PFSK-1 (cell line): Measurements from ENCODE around the gene GP1BA.
A peak's percentile ranks its signal among the peaks of the same experiment; 100 is the strongest.

ENCODE experiments used
- FOXP2 ChIP-seq: optimal IDR thresholded peaks from 2 replicates; pipeline ENCODE3; 2011; ENCODE audit warnings: borderline replicate concordance, control low read depth, inconsistent platforms; ENCODE audit not compliant: insufficient read depth; ENCODE audit errors: extremely low read length, extremely low read depth
- POLR2AphosphoS5 ChIP-seq: IDR thresholded peaks from 2 replicates; pipeline ENCODE4 v1.6.1; 2012; ENCODE audit warnings: low read depth, mild to moderate bottlenecking, control low read depth, low read length, moderate library complexity
- SIN3A ChIP-seq: IDR thresholded peaks from 2 replicates; pipeline ENCODE4 v1.6.1; 2012; ENCODE audit warnings: mild to moderate bottlenecking, low read length, moderate library complexity, borderline replicate concordance; ENCODE audit not compliant: insufficient read depth
- TAF1 ChIP-seq: IDR thresholded peaks from 2 replicates; pipeline ENCODE4 v1.6.1; 2012; ENCODE audit warnings: low read length, control low read depth, borderline replicate concordance; ENCODE audit not compliant: insufficient read depth
- TF ChIP-seq, protein P1 (sequence below), 2 experiments: IDR thresholded peaks; 2 replicates each; pipeline versions ENCODE4 v1.6.1 to v1.8.0; 2011 to 2012; ENCODE audit warnings: low read depth in 2 of 2, low read length in 2 of 2, control low read depth in 1 of 2, inconsistent platforms in 1 of 2, mild to moderate bottlenecking in 1 of 2, moderate library complexity in 1 of 2; ENCODE audit not compliant: insufficient read depth in 1 of 2

The GP1BA gene

DNA sequence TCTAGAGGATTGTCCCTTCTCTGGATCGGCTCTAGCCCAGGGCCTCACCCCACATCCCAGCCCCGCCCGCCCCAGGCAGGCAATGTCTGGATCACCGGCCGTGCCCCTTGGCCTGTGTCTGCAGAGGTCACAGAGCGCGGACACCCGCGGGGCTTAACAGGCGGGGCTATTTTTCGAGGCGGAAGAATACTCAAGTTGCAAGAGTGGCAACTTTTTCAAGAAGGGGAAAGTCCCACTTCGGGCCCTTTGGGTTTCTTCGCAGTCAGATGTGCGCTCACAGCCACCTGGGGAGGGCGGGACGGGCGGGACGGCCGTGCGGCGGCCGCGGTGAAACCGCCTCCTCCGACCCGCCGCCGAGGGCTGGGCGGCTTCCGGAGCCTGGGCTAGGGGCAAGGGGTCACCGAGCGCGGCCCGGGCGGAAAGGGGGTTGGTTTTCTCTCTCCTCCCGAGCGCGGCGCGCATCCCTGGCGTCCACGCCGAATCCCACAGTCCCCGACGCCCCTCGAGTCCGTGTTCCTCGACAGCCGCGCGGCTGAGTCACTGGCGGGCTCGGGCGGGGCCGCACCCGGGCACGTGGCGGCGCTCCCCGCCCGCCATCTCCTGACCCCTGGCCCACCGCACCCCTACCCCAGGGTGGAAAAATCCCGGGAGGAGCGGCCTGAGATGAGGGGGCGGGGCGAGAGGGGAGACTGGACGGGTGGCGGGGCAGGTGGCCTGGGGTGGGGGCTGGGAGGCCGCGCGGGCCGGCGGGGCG is 17.4 kb downstream of the GP1BA start:
- TF ChIP-seq POLR2AphosphoS5 (no peak; the same call in 1 of the 2 replicates), FOXP2 (peak; percentile 11), SIN3A (peak; percentile 29; the same call in 1 of the 2 replicates), TAF1 (0 out of 2 replicates have a peak, but pooled peaks have one; percentile 12)
- TF ChIP-seq, protein P1, sequence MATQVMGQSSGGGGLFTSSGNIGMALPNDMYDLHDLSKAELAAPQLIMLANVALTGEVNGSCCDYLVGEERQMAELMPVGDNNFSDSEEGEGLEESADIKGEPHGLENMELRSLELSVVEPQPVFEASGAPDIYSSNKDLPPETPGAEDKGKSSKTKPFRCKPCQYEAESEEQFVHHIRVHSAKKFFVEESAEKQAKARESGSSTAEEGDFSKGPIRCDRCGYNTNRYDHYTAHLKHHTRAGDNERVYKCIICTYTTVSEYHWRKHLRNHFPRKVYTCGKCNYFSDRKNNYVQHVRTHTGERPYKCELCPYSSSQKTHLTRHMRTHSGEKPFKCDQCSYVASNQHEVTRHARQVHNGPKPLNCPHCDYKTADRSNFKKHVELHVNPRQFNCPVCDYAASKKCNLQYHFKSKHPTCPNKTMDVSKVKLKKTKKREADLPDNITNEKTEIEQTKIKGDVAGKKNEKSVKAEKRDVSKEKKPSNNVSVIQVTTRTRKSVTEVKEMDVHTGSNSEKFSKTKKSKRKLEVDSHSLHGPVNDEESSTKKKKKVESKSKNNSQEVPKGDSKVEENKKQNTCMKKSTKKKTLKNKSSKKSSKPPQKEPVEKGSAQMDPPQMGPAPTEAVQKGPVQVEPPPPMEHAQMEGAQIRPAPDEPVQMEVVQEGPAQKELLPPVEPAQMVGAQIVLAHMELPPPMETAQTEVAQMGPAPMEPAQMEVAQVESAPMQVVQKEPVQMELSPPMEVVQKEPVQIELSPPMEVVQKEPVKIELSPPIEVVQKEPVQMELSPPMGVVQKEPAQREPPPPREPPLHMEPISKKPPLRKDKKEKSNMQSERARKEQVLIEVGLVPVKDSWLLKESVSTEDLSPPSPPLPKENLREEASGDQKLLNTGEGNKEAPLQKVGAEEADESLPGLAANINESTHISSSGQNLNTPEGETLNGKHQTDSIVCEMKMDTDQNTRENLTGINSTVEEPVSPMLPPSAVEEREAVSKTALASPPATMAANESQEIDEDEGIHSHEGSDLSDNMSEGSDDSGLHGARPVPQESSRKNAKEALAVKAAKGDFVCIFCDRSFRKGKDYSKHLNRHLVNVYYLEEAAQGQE (IDR thresholded peaks at IDR 0.05; ENCODE audit: insufficient read depth in 1 of 2, low read depth in 2 of 2, low read length in 2 of 2), result no peak

DNA sequence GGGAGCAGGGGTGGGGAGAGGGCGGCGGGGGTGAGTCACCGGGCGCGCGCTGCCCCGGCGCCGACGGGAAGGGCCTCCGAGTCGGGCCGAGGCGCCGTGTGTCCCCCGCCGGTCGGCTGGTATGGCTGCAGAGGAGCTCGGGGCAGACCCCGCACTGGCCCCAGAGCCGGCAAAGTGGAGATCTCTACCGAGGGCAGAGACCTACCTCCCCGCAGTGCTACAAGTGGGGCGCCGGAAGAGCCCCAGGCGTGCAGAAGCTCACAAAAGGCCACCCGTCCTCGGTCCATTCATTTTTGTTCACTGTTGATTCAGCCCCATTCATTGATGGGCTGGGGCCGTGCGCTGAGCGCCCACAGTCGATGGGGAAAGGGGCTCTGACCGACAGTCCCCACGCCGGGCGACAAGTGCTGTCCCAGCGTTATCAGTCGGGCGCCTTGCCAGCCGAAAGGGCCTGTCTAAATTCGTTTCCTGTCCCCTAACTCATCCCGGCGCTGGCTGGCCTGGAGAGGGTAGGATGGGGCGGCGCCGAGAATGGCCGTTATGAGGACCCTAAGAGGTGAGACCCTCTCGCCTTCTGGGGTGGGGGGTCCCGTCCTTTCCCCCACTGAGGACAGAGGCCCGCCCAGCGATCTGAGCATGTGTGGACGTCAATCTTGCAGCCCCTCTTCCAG is 18.1 kb downstream of the GP1BA start:
- TF ChIP-seq SIN3A (no peak), FOXP2 (peak; percentile 6), TAF1 (no peak), POLR2AphosphoS5 (no peak)
- TF ChIP-seq, protein P1 (IDR thresholded peaks at IDR 0.05; ENCODE audit: insufficient read depth in 1 of 2, low read depth in 2 of 2, low read length in 2 of 2), result peak in 1 of 2 experiments; percentile 19; a peak in 1 of 4 replicates

DNA sequence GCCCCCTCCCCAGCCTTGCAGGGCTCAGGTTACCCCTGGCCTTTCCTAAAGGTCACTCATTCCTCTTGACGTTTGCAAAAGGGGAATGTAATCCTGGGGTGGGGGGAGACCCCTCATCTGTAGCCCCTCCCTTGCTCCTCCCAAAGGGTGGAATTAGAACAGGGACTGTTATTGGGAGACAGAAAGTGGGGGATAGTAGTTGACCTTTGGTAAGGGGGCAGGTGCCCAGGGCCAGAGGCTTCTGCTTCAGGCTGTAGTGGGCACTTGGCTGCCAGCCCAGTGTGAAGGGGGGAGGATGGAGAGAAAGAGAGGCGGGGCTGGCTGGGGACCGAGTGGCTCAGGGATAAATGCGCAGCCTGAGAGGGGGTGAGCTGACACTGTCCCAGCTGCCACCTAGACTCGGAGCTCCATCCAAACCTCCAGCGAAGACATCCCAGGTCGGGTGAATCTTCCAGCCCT is 18.7 kb downstream of the GP1BA start, which contains the start of gene ENO3:
Gene ENO3 (plus strand): TSS at position 374 of the 459 bp plus-strand sequence. CDS start 711 bp downstream, outside the sequence.
- TF ChIP-seq, protein P1 (IDR thresholded peaks at IDR 0.05; ENCODE audit: insufficient read depth in 1 of 2, low read depth in 2 of 2, low read length in 2 of 2), result no peak
- TF ChIP-seq TAF1, result no peak
- TF ChIP-seq FOXP2, result no peak

DNA sequence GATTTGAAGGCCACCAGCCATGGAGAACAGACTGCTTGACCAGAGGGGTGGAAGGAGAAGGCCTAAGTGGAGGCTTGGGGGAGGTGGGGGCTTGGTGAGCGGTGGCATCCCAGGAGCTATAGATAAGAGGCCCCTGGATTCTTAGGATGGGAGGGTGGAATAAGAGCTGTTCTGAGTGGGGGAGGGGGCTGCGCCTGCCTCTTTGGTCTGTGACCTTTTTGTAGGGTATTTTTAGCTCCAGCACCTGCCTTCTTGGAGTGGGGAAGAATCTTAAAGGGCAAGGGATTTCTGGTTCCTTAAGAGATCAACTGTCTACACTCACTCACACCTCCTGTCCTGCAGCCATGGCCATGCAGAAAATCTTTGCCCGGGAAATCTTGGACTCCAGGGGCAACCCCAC is 19.4 kb downstream of the GP1BA start:
- TF ChIP-seq FOXP2 (no peak), POLR2AphosphoS5 (no peak), TAF1 (no peak)

DNA sequence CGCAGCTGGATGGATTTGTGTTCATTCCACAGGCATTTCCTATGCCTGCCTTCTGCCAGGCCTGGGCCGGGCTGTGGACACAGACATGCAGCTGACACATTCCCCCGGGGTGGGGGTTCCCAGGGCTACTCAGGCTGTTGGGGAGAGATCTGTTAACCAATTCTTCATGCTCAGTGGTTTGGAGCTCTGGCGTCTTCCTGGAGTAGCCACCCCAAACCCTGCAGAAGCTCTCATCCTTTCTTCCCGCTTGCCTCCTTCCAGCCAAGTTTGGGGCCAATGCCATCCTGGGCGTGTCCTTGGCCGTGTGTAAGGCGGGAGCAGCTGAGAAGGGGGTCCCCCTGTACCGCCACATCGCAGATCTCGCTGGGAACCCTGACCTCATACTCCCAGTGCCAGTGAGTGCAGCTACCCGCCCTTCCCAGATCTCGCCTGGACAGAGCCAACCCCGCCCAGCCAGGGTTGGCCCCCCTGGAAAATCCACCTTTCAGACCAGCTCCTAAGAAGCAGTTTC is 21.4 kb downstream of the GP1BA start:
- no peak for TF ChIP-seq POLR2AphosphoS5
- TF ChIP-seq FOXP2, result no peak
- no peak for TF ChIP-seq TAF1
